ENCODE measurements around the gene PFDN2.
A peak's percentile ranks its signal among the peaks of the same experiment; 100 is the strongest.

Gene PFDN2

GRCh38 chr1:161131523-161132409 is 13.9 kb upstream of the PFDN2 start (continued):
- TF ChIP-seq ZNF488 (tag by site-specific recombination; IDR thresholded peaks at IDR 0.05) (no peak), ZNF76 (tag by site-specific recombination; IDR thresholded peaks at IDR 0.05; ENCODE audit: borderline replicate concordance, low read depth) (no peak; the same call in 1 of the 2 replicates), ZNF211 (tag by site-specific recombination; IDR thresholded peaks at IDR 0.05; ENCODE audit: low read depth) (no peak), ZFHX2 (tag by site-specific recombination; conservative IDR thresholded peaks at IDR 0.05) (peak; percentile 69), ZNF214 (tag by site-specific recombination; IDR thresholded peaks at IDR 0.05; ENCODE audit: borderline replicate concordance) (no peak), ZNF169 (tag by site-specific recombination; IDR thresholded peaks at IDR 0.05) (0 out of 2 replicates have a peak, but pooled peaks have one; percentile 29), INSM2 (tag by site-specific recombination; IDR thresholded peaks at IDR 0.05) (no peak), PBX3 (CRISPR knock-in tag; IDR thresholded peaks at IDR 0.05) (no peak), TSHZ1 (tag by site-specific recombination; IDR thresholded peaks at IDR 0.05; ENCODE audit: borderline replicate concordance) (no peak), ZBTB21 (tag by site-specific recombination; IDR thresholded peaks at IDR 0.05) (peak; percentile 32; the same call in 1 of the 2 replicates), ZNF792 (tag by site-specific recombination; IDR thresholded peaks at IDR 0.05) (no peak; the same call in 1 of the 2 replicates), ZIC2 (tag by site-specific recombination; IDR thresholded peaks at IDR 0.05) (peak; percentile 54; the same call in 1 of the 2 replicates), SETDB1 (IDR thresholded peaks at IDR 0.05; ENCODE audit: insufficient read length, low read length) (no peak), EGR2 (tag by site-specific recombination; IDR thresholded peaks at IDR 0.05; ENCODE audit: low read depth) (peak; percentile 57), ZBTB44 (tag by site-specific recombination; IDR thresholded peaks at IDR 0.05) (no peak), ZNF580 (tag by site-specific recombination; IDR thresholded peaks at IDR 0.05) (no peak), ZNF48 (tag by site-specific recombination; IDR thresholded peaks at IDR 0.05) (no peak), KLF9 (tag by site-specific recombination; IDR thresholded peaks at IDR 0.05; ENCODE audit: low read depth) (peak; percentile 93), ZNF529 (tag by site-specific recombination; IDR thresholded peaks at IDR 0.05; ENCODE audit: insufficient replicate concordance) (no peak), PRDM6 (tag by site-specific recombination; IDR thresholded peaks at IDR 0.05) (no peak), ZNF26 (tag by site-specific recombination; IDR thresholded peaks at IDR 0.05) (no peak), ZNF843 (tag by site-specific recombination; IDR thresholded peaks at IDR 0.05) (peak; percentile 79), YY2 (tag by site-specific recombination; IDR thresholded peaks at IDR 0.05) (no peak), ZNF830 (tag by site-specific recombination; IDR thresholded peaks at IDR 0.05; ENCODE audit: low read depth) (no peak), ZNF785 (tag by site-specific recombination; IDR thresholded peaks at IDR 0.05) (no peak)

Measured in HEK293 (cell line).